Measurements from ENCODE around the gene SKI. TPM values are rescaled to one million over a fixed set of nuclear protein-coding genes. Genes with fewer than 3 reads are reported as not detected.
A peak's percentile ranks its signal among the peaks of the same experiment; 100 is the strongest.

Gene SKI
- total RNA-seq, 1 donor from 2014 or later = 132 TPM

- TF ChIP-seq, protein P1, sequence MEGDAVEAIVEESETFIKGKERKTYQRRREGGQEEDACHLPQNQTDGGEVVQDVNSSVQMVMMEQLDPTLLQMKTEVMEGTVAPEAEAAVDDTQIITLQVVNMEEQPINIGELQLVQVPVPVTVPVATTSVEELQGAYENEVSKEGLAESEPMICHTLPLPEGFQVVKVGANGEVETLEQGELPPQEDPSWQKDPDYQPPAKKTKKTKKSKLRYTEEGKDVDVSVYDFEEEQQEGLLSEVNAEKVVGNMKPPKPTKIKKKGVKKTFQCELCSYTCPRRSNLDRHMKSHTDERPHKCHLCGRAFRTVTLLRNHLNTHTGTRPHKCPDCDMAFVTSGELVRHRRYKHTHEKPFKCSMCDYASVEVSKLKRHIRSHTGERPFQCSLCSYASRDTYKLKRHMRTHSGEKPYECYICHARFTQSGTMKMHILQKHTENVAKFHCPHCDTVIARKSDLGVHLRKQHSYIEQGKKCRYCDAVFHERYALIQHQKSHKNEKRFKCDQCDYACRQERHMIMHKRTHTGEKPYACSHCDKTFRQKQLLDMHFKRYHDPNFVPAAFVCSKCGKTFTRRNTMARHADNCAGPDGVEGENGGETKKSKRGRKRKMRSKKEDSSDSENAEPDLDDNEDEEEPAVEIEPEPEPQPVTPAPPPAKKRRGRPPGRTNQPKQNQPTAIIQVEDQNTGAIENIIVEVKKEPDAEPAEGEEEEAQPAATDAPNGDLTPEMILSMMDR (IDR thresholded peaks at IDR 0.05) = no peak
- H3K27ac Mint-ChIP-seq (ENCODE audit: unreplicated experiment) = peak overlapping the region; percentile 41
- peaks cover 20% of the 10 kb centered on the region for H3K4me1 Mint-ChIP-seq (ENCODE audit: unreplicated experiment)
- H3K4me3 Mint-ChIP-seq (ENCODE audit: unreplicated experiment) = no peak overlapping the region
- DNase-seq (ENCODE audit: extremely low spot score, unreplicated experiment) = no peak
- H3K36me3 Mint-ChIP-seq (ENCODE audit: unreplicated experiment) = peaks cover 5% of the 10 kb centered on the region
- H3K9me3 Mint-ChIP-seq (ENCODE audit: unreplicated experiment) = no peaks in the 10 kb centered on the region
- H3K27me3 Mint-ChIP-seq (ENCODE audit: unreplicated experiment) = no peaks in the 10 kb centered on the region
Measured at GRCh38 chr1:2283991-2284895, 56.1 kb downstream of the SKI start.

DNA sequence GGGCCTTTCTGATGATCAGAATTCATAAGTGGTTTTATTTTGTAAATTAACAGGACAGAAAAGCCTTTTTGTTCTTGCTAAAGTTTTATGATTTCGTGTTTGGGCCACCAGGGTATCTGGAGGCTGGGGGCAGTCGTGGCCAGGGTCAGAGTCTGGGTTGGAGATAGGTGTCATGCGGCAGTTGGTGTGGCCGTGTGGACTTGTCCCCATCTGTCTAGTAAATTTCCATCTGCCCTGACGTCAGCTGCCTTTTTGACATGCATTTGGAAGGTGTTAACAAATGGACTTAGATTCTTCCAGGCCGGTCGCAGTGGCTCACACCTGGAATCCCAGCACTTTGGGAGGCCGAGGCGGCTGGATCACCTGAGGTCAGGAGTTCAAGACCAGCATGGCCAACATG, 56.8 kb downstream of the SKI start:
- H3K4me1 Mint-ChIP-seq (ENCODE audit: unreplicated experiment) = peaks cover 18% of the 10 kb centered on the region
- peak overlapping the region; percentile 24 for H3K27ac Mint-ChIP-seq (ENCODE audit: unreplicated experiment)
- no peak for DNase-seq (ENCODE audit: extremely low spot score, unreplicated experiment)
- peaks cover 2% of the 10 kb centered on the region for H3K36me3 Mint-ChIP-seq (ENCODE audit: unreplicated experiment)
- no peak overlapping the region for H3K4me3 Mint-ChIP-seq (ENCODE audit: unreplicated experiment)
- TF ChIP-seq, protein P1 (IDR thresholded peaks at IDR 0.05) = no peak
- no peaks in the 10 kb centered on the region for H3K27me3 Mint-ChIP-seq (ENCODE audit: unreplicated experiment)
- no peaks in the 10 kb centered on the region for H3K9me3 Mint-ChIP-seq (ENCODE audit: unreplicated experiment)

- no peak overlapping the region for H3K27ac Mint-ChIP-seq (ENCODE audit: unreplicated experiment)
Measured at GRCh38 chr1:2286923-2287322, 58.8 kb downstream of the SKI start.

DNA sequence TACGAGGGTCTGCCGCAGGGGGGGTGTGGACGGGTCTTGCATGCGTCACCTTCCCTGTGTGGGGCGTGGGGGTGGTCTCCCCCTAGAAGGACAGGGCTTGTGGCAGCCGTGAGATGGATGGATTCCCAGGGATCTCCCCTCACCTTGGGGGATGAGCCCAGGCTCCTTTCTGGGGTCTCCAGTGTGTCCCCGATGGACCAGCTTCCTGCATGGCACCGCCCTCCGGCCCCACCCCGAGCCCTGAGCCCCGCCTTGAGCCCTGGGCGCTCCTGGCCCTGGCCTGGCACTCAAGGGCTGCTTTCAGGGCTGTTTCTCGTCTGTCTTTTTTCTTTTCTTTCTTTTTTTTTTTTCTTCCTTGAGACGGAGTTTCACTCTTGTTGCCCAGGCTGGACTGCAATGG, 59.5 kb downstream of the SKI start:
- peak overlapping the region; percentile 18 for H3K27ac Mint-ChIP-seq (ENCODE audit: unreplicated experiment)

More at GRCh38 chr1:2286923-2287322, 58.8 kb downstream of the SKI start:
- H3K4me1 Mint-ChIP-seq (ENCODE audit: unreplicated experiment) = peaks cover 36% of the 10 kb centered on the region
- H3K36me3 Mint-ChIP-seq (ENCODE audit: unreplicated experiment) = peaks cover 2% of the 10 kb centered on the region
- H3K4me3 Mint-ChIP-seq (ENCODE audit: unreplicated experiment) = no peak overlapping the region
- H3K27me3 Mint-ChIP-seq (ENCODE audit: unreplicated experiment) = no peaks in the 10 kb centered on the region
- no peak for DNase-seq (ENCODE audit: extremely low spot score, unreplicated experiment)
- H3K9me3 Mint-ChIP-seq (ENCODE audit: unreplicated experiment) = no peaks in the 10 kb centered on the region
- TF ChIP-seq, protein P1 (IDR thresholded peaks at IDR 0.05) = no peak

GRCh38 chr1:2288311-2288710, 60.2 kb downstream of the SKI start:
- no peak for DNase-seq (ENCODE audit: extremely low spot score, unreplicated experiment)
- peaks cover 2% of the 10 kb centered on the region for H3K36me3 Mint-ChIP-seq (ENCODE audit: unreplicated experiment)
- no peaks in the 10 kb centered on the region for H3K9me3 Mint-ChIP-seq (ENCODE audit: unreplicated experiment)
- peaks cover 41% of the 10 kb centered on the region for H3K4me1 Mint-ChIP-seq (ENCODE audit: unreplicated experiment)
- no peak overlapping the region for H3K4me3 Mint-ChIP-seq (ENCODE audit: unreplicated experiment)
- no peaks in the 10 kb centered on the region for H3K27me3 Mint-ChIP-seq (ENCODE audit: unreplicated experiment)
- TF ChIP-seq, protein P1 (IDR thresholded peaks at IDR 0.05) = no peak
- no peak overlapping the region for H3K27ac Mint-ChIP-seq (ENCODE audit: unreplicated experiment)

More for the DNA sequence above, 59.5 kb downstream of the SKI start:
- H3K27me3 Mint-ChIP-seq (ENCODE audit: unreplicated experiment) = no peaks in the 10 kb centered on the region
- H3K4me1 Mint-ChIP-seq (ENCODE audit: unreplicated experiment) = peaks cover 38% of the 10 kb centered on the region
- H3K9me3 Mint-ChIP-seq (ENCODE audit: unreplicated experiment) = no peaks in the 10 kb centered on the region
- H3K4me3 Mint-ChIP-seq (ENCODE audit: unreplicated experiment) = no peak overlapping the region
- TF ChIP-seq, protein P1 (IDR thresholded peaks at IDR 0.05) = no peak
- DNase-seq (ENCODE audit: extremely low spot score, unreplicated experiment) = no peak
- peaks cover 2% of the 10 kb centered on the region for H3K36me3 Mint-ChIP-seq (ENCODE audit: unreplicated experiment)

Data from osteocyte (in vitro differentiated cells).